ENCODE measurements around the gene IGSF8. TPM values are rescaled to one million over a fixed set of nuclear protein-coding genes. Genes with fewer than 3 reads are reported as not detected.

IGSF8 gene
- polyA plus RNA-seq, 1 of the 3 experiments (the other 2 are of a cell fraction) = 67.9 TPM

DNA sequence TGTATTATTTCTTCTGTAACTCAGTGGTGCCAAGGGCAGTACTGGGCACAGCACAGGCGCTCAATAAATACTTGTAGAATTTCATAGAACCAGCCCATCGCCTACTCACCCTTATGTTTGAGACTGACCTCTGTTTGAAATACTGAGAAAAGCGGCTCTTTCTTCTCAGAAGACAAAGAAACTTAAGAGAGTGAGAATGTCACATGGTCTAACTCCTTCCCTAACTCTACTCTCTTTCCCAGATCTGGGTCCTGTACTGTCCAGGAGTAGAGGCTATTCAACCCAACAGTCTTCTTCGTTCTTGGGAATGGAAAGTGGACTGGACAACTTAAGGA, 4.2 kb downstream of the IGSF8 start:
- H4K20me1 ChIP-seq (ENCODE audit: insufficient read depth) = no peaks in the 10 kb centered on the region
- H3K9me2 ChIP-seq = no peaks in the 10 kb centered on the region
- H2AFZ ChIP-seq (ENCODE audit: low read depth) = no peak overlapping the region
- no peaks in the 10 kb centered on the region for H3K27me3 ChIP-seq (ENCODE audit: insufficient read depth)
- peaks cover 0 to 9% of the 10 kb centered on the region in 2 experiments for H3K36me3 ChIP-seq (replicated peaks in 1 of 2; ENCODE audit: control insufficient read depth in 1 of 2, insufficient read depth in 2 of 2, low read length in 1 of 2)
- H3K9me3 ChIP-seq = no peaks in the 10 kb centered on the region
- H3K79me2 ChIP-seq (ENCODE audit: insufficient read depth) = no peaks in the 10 kb centered on the region
- H3F3A ChIP-seq (replicated peaks; ENCODE audit: insufficient read depth) = peaks cover 3% of the 10 kb centered on the region
- POLR2A ChIA-PET = no interaction called here
- H3K4me2 ChIP-seq = no peak overlapping the region
- H3K27ac ChIP-seq (ENCODE audit: low read depth in 2 of 2, low read length in 1 of 2) = no peak overlapping the region
- WGBS (ENCODE audit: low lambda C conversion rate) = 96% methylated on average over 4 of the region's 4 CpGs
- TF ChIP-seq, protein P1, sequence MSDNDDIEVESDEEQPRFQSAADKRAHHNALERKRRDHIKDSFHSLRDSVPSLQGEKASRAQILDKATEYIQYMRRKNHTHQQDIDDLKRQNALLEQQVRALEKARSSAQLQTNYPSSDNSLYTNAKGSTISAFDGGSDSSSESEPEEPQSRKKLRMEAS (IDR thresholded peaks at IDR 0.05; ENCODE audit: low read depth) = no peak
- TF ChIP-seq YY1 (IDR thresholded peaks at IDR 0.05; ENCODE audit: low read depth) (no peak), TAF1 (IDR thresholded peaks at IDR 0.05; ENCODE audit: borderline replicate concordance, low read depth, low read length) (no peak), RFX5 (IDR thresholded peaks at IDR 0.05; ENCODE audit: low read length) (no peak)
- TF ChIP-seq, protein P2, sequence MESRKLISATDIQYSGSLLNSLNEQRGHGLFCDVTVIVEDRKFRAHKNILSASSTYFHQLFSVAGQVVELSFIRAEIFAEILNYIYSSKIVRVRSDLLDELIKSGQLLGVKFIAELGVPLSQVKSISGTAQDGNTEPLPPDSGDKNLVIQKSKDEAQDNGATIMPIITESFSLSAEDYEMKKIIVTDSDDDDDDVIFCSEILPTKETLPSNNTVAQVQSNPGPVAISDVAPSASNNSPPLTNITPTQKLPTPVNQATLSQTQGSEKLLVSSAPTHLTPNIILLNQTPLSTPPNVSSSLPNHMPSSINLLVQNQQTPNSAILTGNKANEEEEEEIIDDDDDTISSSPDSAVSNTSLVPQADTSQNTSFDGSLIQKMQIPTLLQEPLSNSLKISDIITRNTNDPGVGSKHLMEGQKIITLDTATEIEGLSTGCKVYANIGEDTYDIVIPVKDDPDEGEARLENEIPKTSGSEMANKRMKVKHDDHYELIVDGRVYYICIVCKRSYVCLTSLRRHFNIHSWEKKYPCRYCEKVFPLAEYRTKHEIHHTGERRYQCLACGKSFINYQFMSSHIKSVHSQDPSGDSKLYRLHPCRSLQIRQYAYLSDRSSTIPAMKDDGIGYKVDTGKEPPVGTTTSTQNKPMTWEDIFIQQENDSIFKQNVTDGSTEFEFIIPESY (IDR thresholded peaks at IDR 0.05; ENCODE audit: borderline replicate concordance, low read depth) = no peak
- TF ChIP-seq, protein P3, sequence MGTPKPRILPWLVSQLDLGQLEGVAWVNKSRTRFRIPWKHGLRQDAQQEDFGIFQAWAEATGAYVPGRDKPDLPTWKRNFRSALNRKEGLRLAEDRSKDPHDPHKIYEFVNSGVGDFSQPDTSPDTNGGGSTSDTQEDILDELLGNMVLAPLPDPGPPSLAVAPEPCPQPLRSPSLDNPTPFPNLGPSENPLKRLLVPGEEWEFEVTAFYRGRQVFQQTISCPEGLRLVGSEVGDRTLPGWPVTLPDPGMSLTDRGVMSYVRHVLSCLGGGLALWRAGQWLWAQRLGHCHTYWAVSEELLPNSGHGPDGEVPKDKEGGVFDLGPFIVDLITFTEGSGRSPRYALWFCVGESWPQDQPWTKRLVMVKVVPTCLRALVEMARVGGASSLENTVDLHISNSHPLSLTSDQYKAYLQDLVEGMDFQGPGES (IDR thresholded peaks at IDR 0.05; ENCODE audit: low read depth, low read length) = no peak
- H3K4me3 ChIP-seq (ENCODE audit: low read depth in 2 of 2, low read length in 1 of 2) = no peak overlapping the region
- CTCF ChIA-PET = interaction anchor here (1.0 to 8.4 kb wide), 4 partner anchors 10 to 158 kb away, joined by 3 to 132 read pairs (median 4); partner anchors contain the start of gene KCNJ9
- peaks cover 7 to 21% of the 10 kb centered on the region in 2 experiments; a peak in 1 of 4 replicates for H3K4me1 ChIP-seq (ENCODE audit: control insufficient read depth in 1 of 2, insufficient read depth in 2 of 2, low read depth in 1 of 2, low read length in 1 of 2)
- H3K9ac ChIP-seq = no peak overlapping the region
- no peak for DNase-seq

DNA sequence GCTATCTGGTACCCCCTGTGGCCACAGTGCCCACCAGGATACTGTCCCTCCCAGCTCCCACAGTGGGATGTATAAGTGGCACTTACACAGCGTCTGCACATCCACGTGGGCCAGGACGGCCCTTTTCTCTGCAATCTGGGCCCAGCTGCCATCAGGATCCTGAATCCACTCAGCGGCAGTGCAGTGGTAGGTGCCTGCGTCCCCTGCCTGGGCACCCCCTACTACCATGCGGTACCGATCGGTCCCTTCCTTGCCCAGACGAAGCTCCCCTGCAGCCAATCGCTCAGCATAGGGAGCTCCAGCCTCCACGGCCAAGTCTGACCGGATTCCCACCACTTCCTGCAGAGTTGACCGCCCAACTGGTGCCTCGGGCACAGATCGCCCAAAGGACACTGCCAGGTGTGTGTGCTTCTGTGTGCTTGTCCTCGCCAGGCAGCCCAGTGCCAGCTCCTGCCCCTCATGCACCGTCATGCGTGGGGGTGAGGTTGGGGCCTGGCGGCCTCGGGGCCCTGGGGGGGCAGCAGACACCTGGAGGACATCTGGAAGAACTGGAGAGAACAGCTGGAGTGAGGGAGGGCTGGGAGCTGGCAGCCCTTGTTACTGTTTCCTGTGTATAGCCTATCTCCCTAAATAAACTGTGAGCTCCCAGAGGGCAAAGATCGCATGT, 4.7 kb downstream of the IGSF8 start:
- H3K4me1 ChIP-seq (ENCODE audit: control insufficient read depth in 1 of 2, insufficient read depth in 2 of 2, low read depth in 1 of 2, low read length in 1 of 2) = peaks cover 7 to 18% of the 10 kb centered on the region in 2 experiments; a peak in 1 of 4 replicates
- H3K9ac ChIP-seq = no peak overlapping the region
- TF ChIP-seq MEF2A (IDR thresholded peaks at IDR 0.05; ENCODE audit: borderline replicate concordance, low read depth) = no peak
- TF ChIP-seq SIN3A (IDR thresholded peaks at IDR 0.05; ENCODE audit: borderline replicate concordance, low read depth, low read length) = no peak
- no peak for TF ChIP-seq RFX5 (IDR thresholded peaks at IDR 0.05; ENCODE audit: low read length)
- TF ChIP-seq, protein P3 (IDR thresholded peaks at IDR 0.05; ENCODE audit: low read depth, low read length) = no peak
- TF ChIP-seq, protein P4, sequence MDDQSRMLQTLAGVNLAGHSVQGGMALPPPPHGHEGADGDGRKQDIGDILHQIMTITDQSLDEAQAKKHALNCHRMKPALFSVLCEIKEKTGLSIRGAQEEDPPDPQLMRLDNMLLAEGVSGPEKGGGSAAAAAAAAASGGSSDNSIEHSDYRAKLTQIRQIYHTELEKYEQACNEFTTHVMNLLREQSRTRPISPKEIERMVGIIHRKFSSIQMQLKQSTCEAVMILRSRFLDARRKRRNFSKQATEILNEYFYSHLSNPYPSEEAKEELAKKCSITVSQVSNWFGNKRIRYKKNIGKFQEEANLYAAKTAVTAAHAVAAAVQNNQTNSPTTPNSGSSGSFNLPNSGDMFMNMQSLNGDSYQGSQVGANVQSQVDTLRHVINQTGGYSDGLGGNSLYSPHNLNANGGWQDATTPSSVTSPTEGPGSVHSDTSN (IDR thresholded peaks at IDR 0.05) = no peak
- no peak for TF ChIP-seq RXRA (IDR thresholded peaks at IDR 0.05; ENCODE audit: borderline replicate concordance, low read depth)
- TF ChIP-seq NRF1 (IDR thresholded peaks at IDR 0.05; ENCODE audit: low read depth, low read length) = no peak
- CTCF ChIA-PET = interaction anchor here (1.1 to 8.4 kb wide), 4 partner anchors 9 to 158 kb away, joined by 3 to 132 read pairs (median 4); partner anchors contain the start of gene KCNJ9
- no peaks in the 10 kb centered on the region for H3K79me2 ChIP-seq (ENCODE audit: insufficient read depth)
- no peak overlapping the region for H2AFZ ChIP-seq (ENCODE audit: low read depth)
- H3K4me3 ChIP-seq (ENCODE audit: low read depth in 2 of 2, low read length in 1 of 2) = no peak overlapping the region
- POLR2A ChIA-PET = no interaction called here
- H3K27me3 ChIP-seq (ENCODE audit: insufficient read depth) = no peaks in the 10 kb centered on the region
- H3K9me3 ChIP-seq = no peaks in the 10 kb centered on the region
- H3K27ac ChIP-seq (ENCODE audit: low read depth in 2 of 2, low read length in 1 of 2) = no peak overlapping the region
- H4K20me1 ChIP-seq (ENCODE audit: insufficient read depth) = no peaks in the 10 kb centered on the region
- H3K4me2 ChIP-seq = no peak overlapping the region
- peaks cover 0 to 9% of the 10 kb centered on the region in 2 experiments for H3K36me3 ChIP-seq (replicated peaks in 1 of 2; ENCODE audit: control insufficient read depth in 1 of 2, insufficient read depth in 2 of 2, low read length in 1 of 2)
- no peaks in the 10 kb centered on the region for H3K9me2 ChIP-seq
- H3F3A ChIP-seq (replicated peaks; ENCODE audit: insufficient read depth) = no peaks in the 10 kb centered on the region
- WGBS (ENCODE audit: low lambda C conversion rate) = 87% methylated on average over 13 of the region's 21 CpGs
- no peak for DNase-seq

Measured in SK-N-SH (cell line).